Measurements from ENCODE around the gene KAT8.
"Not testable (repeated sequence)": the region's sequence is repeated elsewhere in the genome, so short reads cannot be mapped to it uniquely, and the experiment has no call there.

DNA sequence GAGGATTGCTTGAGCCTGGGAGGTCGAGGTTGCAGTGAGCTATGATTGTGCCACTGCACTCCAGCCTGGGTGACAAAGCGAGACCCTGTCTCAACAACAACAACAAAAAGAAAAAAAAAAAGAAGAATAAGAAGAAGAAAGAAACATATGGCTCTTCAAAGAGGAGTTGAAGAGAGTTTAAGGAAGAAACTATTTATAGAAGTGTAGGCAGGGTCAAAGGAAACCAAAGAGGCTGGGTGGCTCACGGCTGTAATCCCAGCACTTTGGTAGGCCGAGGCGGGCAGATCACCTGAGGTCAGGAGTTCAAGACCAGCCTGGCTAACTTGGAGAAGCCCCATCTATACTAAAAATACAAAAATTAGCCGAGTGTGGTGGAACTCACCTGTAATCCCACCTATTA is 33.5 kb downstream of the KAT8 start:
- TF ChIP-seq, protein P1, sequence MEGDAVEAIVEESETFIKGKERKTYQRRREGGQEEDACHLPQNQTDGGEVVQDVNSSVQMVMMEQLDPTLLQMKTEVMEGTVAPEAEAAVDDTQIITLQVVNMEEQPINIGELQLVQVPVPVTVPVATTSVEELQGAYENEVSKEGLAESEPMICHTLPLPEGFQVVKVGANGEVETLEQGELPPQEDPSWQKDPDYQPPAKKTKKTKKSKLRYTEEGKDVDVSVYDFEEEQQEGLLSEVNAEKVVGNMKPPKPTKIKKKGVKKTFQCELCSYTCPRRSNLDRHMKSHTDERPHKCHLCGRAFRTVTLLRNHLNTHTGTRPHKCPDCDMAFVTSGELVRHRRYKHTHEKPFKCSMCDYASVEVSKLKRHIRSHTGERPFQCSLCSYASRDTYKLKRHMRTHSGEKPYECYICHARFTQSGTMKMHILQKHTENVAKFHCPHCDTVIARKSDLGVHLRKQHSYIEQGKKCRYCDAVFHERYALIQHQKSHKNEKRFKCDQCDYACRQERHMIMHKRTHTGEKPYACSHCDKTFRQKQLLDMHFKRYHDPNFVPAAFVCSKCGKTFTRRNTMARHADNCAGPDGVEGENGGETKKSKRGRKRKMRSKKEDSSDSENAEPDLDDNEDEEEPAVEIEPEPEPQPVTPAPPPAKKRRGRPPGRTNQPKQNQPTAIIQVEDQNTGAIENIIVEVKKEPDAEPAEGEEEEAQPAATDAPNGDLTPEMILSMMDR (IDR thresholded peaks at IDR 0.05): not testable (repeated sequence)
- TF ChIP-seq POLR2A (IDR thresholded peaks at IDR 0.05): not testable (repeated sequence)
